Fibroblast of mammary gland (primary cell): ENCODE data around the gene MICU1.
"Not testable (repeated sequence)": the region's sequence is repeated elsewhere in the genome, so short reads cannot be mapped to it uniquely, and the experiment has no call there.

Experiments used
- DNase-seq: peaks from one replicate; pipeline ENCODE4 v3.0.0-alpha.2; 2010; ENCODE audit warnings: low read depth
- H3K4me3 ChIP-seq: 2 replicates; pipeline ENCODE4 v1.5.1; 2011; ENCODE audit warnings: low read depth, mild to moderate bottlenecking, low read length, moderate library complexity; ENCODE audit not compliant: control insufficient read depth
- CTCF ChIP-seq: conservative IDR thresholded peaks from 2 replicates; pipeline ENCODE4 v1.5.1; 2011; ENCODE audit warnings: low read depth, low read length, inconsistent platforms; ENCODE audit not compliant: control insufficient read depth, insufficient read depth

Gene MICU1

GRCh38 chr10:72392571-72392970 is 233.3 kb downstream of the MICU1 start:
- no peak for TF ChIP-seq CTCF
- DNase-seq = no peak
- no peak overlapping the region for H3K4me3 ChIP-seq

GRCh38 chr10:72390764-72391163 is 235.1 kb downstream of the MICU1 start:
- no peak for DNase-seq
- H3K4me3 ChIP-seq = no peak overlapping the region
- TF ChIP-seq CTCF = no peak

- H3K4me3 ChIP-seq = no peak overlapping the region
- DNase-seq = no peak
- TF ChIP-seq CTCF = no peak
Observed at GRCh38 chr10:72389716-72390115, 236.2 kb downstream of the MICU1 start.

GRCh38 chr10:72389014-72389413 is 236.9 kb downstream of the MICU1 start:
- TF ChIP-seq CTCF = no peak
- H3K4me3 ChIP-seq = no peak overlapping the region
- no peak for DNase-seq

- no peak for DNase-seq
- TF ChIP-seq CTCF = no peak
- no peak overlapping the region for H3K4me3 ChIP-seq
Observed at GRCh38 chr10:72388062-72388461, 237.8 kb downstream of the MICU1 start.

- no peak overlapping the region for H3K4me3 ChIP-seq
- no peak for TF ChIP-seq CTCF
- DNase-seq = no peak
Observed at GRCh38 chr10:72386916-72387586, 238.8 kb downstream of the MICU1 start.

- H3K4me3 ChIP-seq = no peak overlapping the region
- TF ChIP-seq CTCF = no peak
- DNase-seq = no peak
Observed at GRCh38 chr10:72385724-72386123, 240.2 kb downstream of the MICU1 start.

GRCh38 chr10:72384982-72385381 is 240.9 kb downstream of the MICU1 start:
- DNase-seq, H3K4me3 ChIP-seq: not testable (repeated sequence)
